ENCODE measurements around the gene LHX3. TPM values are rescaled to one million over a fixed set of nuclear protein-coding genes. Genes with fewer than 3 reads are reported as not detected.
"Not testable (repeated sequence)": the region's sequence is repeated elsewhere in the genome, so short reads cannot be mapped to it uniquely, and the experiment has no call there.

The LHX3 gene
- total RNA-seq, 1 donor from 2014 or later, result not detected

DNA sequence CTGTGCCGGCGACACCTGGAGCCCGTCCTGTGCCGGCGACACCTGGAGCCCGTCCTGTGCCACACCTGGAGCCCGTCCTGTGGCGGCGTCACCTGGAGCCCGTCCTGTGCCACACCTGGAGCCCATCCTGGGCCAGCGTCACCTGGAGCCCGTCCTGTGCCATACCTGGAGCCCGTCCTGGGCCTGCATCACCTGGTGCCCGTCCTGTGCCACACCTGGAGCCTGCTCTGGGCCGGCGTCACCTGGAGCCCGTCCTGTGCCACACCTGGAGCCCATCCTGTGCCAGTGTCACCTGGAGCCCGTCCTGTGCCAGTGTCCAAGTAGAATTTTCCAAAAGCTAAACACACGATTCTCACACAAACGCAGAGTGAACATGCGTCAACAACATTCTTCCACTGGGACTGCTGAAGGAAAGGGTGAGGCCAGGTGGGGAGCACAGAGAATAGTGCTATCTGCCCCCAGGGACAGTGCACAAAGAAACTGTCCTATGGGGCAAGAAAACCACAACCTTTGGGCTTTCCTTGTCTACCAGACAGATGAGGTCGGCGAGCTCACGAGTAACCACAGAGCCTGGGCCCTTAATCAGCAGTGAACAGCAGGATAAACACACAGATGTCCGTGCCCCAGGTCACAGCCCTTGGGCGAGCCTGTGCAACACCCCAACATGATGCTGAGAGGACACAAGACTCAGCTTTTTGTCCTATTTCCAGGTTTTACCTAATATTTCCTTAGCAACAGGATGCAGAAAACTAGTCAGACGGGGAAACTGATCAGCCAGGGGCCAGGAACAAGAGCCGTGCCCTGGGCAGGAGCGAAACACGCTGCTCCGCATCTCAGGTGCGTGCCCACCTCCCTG, 32.8 kb upstream of the LHX3 start:
- Mint-ChIP-seq H3K9me3 (ENCODE audit: unreplicated experiment) (no peaks in the 10 kb centered on the region), H3K4me1 (ENCODE audit: unreplicated experiment) (peaks cover 21% of the 10 kb centered on the region), H3K4me3 (ENCODE audit: unreplicated experiment) (no peak overlapping the region), H3K27ac (ENCODE audit: unreplicated experiment) (peak overlapping the region; percentile 24), H3K36me3 (ENCODE audit: low read depth, unreplicated experiment) (peaks cover 16% of the 10 kb centered on the region), H3K27me3 (ENCODE audit: unreplicated experiment) (peaks cover 6% of the 10 kb centered on the region)
- TF ChIP-seq, protein P1, sequence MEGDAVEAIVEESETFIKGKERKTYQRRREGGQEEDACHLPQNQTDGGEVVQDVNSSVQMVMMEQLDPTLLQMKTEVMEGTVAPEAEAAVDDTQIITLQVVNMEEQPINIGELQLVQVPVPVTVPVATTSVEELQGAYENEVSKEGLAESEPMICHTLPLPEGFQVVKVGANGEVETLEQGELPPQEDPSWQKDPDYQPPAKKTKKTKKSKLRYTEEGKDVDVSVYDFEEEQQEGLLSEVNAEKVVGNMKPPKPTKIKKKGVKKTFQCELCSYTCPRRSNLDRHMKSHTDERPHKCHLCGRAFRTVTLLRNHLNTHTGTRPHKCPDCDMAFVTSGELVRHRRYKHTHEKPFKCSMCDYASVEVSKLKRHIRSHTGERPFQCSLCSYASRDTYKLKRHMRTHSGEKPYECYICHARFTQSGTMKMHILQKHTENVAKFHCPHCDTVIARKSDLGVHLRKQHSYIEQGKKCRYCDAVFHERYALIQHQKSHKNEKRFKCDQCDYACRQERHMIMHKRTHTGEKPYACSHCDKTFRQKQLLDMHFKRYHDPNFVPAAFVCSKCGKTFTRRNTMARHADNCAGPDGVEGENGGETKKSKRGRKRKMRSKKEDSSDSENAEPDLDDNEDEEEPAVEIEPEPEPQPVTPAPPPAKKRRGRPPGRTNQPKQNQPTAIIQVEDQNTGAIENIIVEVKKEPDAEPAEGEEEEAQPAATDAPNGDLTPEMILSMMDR (IDR thresholded peaks at IDR 0.05; ENCODE audit: unreplicated experiment), result no peak
- DNase-seq (ENCODE audit: low spot score), result no peak

DNA sequence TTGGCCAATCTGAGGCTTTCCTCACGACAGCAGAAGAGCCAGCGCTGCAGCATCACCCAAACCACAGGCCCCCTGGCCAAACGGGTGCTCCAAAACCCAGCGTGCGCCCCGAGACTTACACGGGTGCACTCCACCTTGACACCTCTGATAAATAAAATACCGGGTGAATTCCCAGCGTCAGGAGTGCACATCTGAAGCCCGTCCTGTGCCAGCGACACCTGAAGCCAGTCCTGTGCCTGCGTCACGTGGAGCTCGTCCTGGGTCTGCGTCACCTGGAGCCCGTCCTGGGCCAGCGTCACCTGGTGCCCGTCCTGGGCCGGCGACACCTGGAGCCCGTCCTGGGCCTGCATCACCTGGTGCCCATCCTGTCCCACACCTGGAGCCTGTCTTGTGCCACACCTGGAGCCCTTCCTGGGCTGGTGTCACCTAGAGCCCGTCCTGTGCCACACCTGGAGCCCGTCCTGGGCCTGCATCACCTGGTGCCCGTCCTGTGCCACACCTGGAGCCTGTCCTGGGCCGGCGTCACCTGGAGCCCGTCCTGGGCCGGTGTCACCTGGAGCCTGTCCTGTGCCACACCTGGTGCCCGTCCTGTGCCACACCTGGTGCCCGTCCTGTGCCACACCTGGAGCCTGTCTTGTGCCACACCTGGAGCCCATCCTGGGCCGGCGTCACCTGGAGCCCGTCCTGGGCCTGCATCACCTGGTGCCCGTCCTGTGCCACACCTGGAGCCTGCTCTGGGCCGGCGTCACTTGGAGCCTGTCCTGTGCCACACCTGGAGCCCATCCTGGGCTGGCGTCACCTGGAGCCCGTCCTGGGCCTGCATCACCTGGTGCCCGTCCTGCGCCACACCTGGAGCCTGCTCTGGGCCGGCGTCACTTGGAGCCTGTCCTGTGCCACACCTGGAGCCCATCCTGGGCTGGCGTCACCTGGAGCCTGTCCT, 31.8 kb upstream of the LHX3 start:
- peaks cover 24% of the 10 kb centered on the region for H3K4me1 Mint-ChIP-seq (ENCODE audit: unreplicated experiment)
- not testable (repeated sequence) for H3K9me3 Mint-ChIP-seq (ENCODE audit: unreplicated experiment)

DNA sequence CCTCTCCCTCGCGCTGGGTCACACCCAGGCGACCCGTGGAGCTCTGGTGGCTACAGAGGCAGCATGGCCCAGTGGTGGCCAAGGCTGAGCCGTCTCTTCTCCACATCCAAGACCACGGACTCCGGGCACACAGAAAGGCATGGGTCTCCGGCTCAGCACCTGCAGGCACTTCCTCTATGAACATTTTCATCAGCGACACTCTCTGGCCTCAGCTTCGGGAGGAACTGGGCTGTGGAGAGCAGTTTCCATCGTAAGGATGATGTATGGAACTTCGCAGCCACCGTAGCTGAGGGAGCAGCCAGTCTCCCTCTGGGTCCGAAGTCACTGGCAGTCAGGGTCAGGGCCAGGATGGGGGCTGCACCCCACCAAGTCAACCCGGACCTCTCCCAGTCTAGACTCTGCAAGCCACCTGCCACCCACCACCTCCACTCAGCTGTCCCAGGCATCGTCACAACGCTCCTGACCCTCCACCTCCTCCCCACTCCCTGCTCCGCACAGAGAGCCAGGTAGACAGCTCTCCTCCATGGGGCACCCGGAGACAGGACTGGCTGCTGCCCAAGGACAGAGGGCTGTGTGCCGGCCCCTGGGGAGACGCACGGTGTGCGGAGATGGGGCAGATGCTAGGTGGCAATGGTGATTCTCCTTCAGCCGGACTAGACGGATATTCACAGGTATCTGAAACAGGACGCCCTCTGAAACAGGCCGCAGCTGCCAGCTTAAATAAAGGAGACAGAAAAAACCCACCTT, 31.0 kb upstream of the LHX3 start:
- Mint-ChIP-seq H3K9me3 (ENCODE audit: unreplicated experiment) (no peaks in the 10 kb centered on the region), H3K4me1 (ENCODE audit: unreplicated experiment) (peaks cover 26% of the 10 kb centered on the region), H3K36me3 (ENCODE audit: low read depth, unreplicated experiment) (peaks cover 16% of the 10 kb centered on the region), H3K27ac (ENCODE audit: unreplicated experiment) (no peak overlapping the region), H3K4me3 (ENCODE audit: unreplicated experiment) (no peak overlapping the region), H3K27me3 (ENCODE audit: unreplicated experiment) (peaks cover 4% of the 10 kb centered on the region)
- TF ChIP-seq, protein P1 (IDR thresholded peaks at IDR 0.05; ENCODE audit: unreplicated experiment), result no peak
- no peak for DNase-seq (ENCODE audit: low spot score)

More for the DNA sequence above, 31.8 kb upstream of the LHX3 start:
- H3K27ac Mint-ChIP-seq (ENCODE audit: unreplicated experiment); DNase-seq (ENCODE audit: low spot score); H3K4me3 Mint-ChIP-seq (ENCODE audit: unreplicated experiment); H3K27me3 Mint-ChIP-seq (ENCODE audit: unreplicated experiment): not testable (repeated sequence)
- peaks cover 16% of the 10 kb centered on the region for H3K36me3 Mint-ChIP-seq (ENCODE audit: low read depth, unreplicated experiment)

DNA sequence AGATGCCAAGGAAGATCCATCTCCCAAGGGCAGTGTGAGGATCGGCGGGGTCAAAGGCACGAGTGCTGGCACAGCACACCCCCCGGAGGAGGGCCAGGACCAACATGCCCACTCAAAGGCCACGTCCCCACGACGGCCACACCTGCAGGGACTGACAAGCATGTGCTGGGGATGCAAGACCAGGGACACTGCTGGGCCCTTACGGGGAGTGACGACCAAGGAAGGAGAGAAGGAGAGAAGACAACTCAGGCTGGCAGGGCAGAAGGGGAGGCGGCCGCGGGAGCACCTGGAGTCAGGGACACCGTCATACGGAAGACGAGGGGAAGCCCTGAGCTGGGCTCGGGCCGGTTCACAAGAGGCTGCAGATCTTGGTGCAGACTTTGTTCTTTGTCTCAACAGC, 30.2 kb upstream of the LHX3 start:
- Mint-ChIP-seq H3K27ac (ENCODE audit: unreplicated experiment) (no peak overlapping the region), H3K9me3 (ENCODE audit: unreplicated experiment) (no peaks in the 10 kb centered on the region), H3K27me3 (ENCODE audit: unreplicated experiment) (peaks cover 4% of the 10 kb centered on the region), H3K4me3 (ENCODE audit: unreplicated experiment) (no peak overlapping the region), H3K4me1 (ENCODE audit: unreplicated experiment) (peaks cover 28% of the 10 kb centered on the region), H3K36me3 (ENCODE audit: low read depth, unreplicated experiment) (peaks cover 16% of the 10 kb centered on the region)
- TF ChIP-seq, protein P1 (IDR thresholded peaks at IDR 0.05; ENCODE audit: unreplicated experiment), result no peak
- DNase-seq (ENCODE audit: low spot score), result no peak

DNA sequence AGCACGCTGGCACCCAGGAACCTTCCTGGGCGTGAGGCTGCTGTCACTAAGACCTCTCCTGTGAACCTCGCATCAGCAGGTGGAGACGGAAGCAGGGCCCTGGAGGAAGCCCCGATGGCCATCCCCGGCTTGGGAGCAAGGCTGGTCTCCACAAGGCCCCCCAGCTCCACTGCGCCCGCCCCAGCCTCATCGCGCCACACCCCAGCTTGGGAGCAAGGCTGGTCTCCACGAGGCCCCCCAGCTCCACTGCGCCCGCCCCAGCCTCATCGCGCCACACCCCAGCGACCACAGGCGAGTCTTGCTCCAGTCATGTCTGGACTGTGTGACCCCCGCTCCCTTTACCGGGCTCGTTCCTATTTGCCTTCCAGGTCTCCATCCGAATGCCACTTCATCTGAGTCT, 29.7 kb upstream of the LHX3 start:
- H3K36me3 Mint-ChIP-seq (ENCODE audit: low read depth, unreplicated experiment), result peaks cover 16% of the 10 kb centered on the region
- no peak overlapping the region for H3K4me3 Mint-ChIP-seq (ENCODE audit: unreplicated experiment)
- H3K27ac Mint-ChIP-seq (ENCODE audit: unreplicated experiment), result no peak overlapping the region
- no peaks in the 10 kb centered on the region for H3K9me3 Mint-ChIP-seq (ENCODE audit: unreplicated experiment)
- H3K4me1 Mint-ChIP-seq (ENCODE audit: unreplicated experiment), result peaks cover 27% of the 10 kb centered on the region
- peaks cover 5% of the 10 kb centered on the region for H3K27me3 Mint-ChIP-seq (ENCODE audit: unreplicated experiment)
- DNase-seq (ENCODE audit: low spot score), result no peak
- TF ChIP-seq, protein P1 (IDR thresholded peaks at IDR 0.05; ENCODE audit: unreplicated experiment), result no peak
